T-helper 1 cell treated with Interleukin-12 subunit alpha and Interleukin-12 subunit beta and Interleukin-4 antibody, amounts not matched to agents 30 ng/mL and 1 ng/mL, for 36 hours (primary cell): ENCODE measurements around the gene TXNDC17. TPM values are rescaled to one million over a fixed set of nuclear protein-coding genes. Genes with fewer than 3 reads are reported as not detected.
"Not testable (repeated sequence)": the region's sequence is repeated elsewhere in the genome, so short reads cannot be mapped to it uniquely, and the experiment has no call there.

Experiments used
- intact Hi-C: fragments of 100-400 bp; cut with micrococcal nuclease; formaldehyde crosslinking; loops from one replicate; pipeline ENCODE4 v1.15.1; 2024
- total RNA-seq: library from RNA; stranded (reverse); gene quantifications from 2 replicates; pipeline ENCODE4 v1.2.3, GENCODE V29; 2022

The TXNDC17 gene
- total RNA-seq, 1 donor from 2014 or later: 75.7 TPM

- intact Hi-C loops: not testable (repeated sequence)
Measured at GRCh38 chr17:6658411-6658810, 17.6 kb downstream of the TXNDC17 start.

GRCh38 chr17:6660101-6660500 is 19.2 kb downstream of the TXNDC17 start:
- intact Hi-C loops: no loop called here

- intact Hi-C loops: no loop called here
Measured at GRCh38 chr17:6660805-6661463, 20.1 kb downstream of the TXNDC17 start.

GRCh38 chr17:6661464-6661848 is 20.6 kb downstream of the TXNDC17 start:
- intact Hi-C loops: no loop called here

GRCh38 chr17:6663200-6663599 is 22.3 kb downstream of the TXNDC17 start:
- intact Hi-C loops: not testable (repeated sequence)

GRCh38 chr17:6666077-6666521 is 25.2 kb downstream of the TXNDC17 start:
- intact Hi-C loops: loop anchor here (1.0 to 5.0 kb wide), 3 partner anchors 89 to 246 kb away; no protein-coding TSS in a partner anchor

GRCh38 chr17:6666557-6666956 is 25.7 kb downstream of the TXNDC17 start:
- intact Hi-C loops: loop anchor here (1.0 to 5.0 kb wide), 3 partner anchors 89 to 246 kb away; no protein-coding TSS in a partner anchor

- intact Hi-C loops: loop anchor here (5.0 kb wide), 1 partner anchor 245 kb away; no protein-coding TSS in a partner anchor
Measured at GRCh38 chr17:6667516-6667915, 26.7 kb downstream of the TXNDC17 start.

- intact Hi-C loops: loop anchor here (5.0 kb wide), 1 partner anchor 244 kb away; no protein-coding TSS in a partner anchor
Measured at GRCh38 chr17:6668219-6668618, 27.4 kb downstream of the TXNDC17 start.

- intact Hi-C loops: loop anchor here (5.0 kb wide), 1 partner anchor 243 kb away; no protein-coding TSS in a partner anchor
Measured at GRCh38 chr17:6668727-6669425, 28.0 kb downstream of the TXNDC17 start.

- intact Hi-C loops: loop anchor here (5.0 kb wide), 1 partner anchor 243 kb away; no protein-coding TSS in a partner anchor
Measured at GRCh38 chr17:6669479-6670212, 28.8 kb downstream of the TXNDC17 start.

- intact Hi-C loops: no loop called here
Measured at GRCh38 chr17:6670571-6670970, 29.7 kb downstream of the TXNDC17 start.

- intact Hi-C loops: no loop called here
Measured at GRCh38 chr17:6670999-6671398, 30.1 kb downstream of the TXNDC17 start.

- intact Hi-C loops: no loop called here
Measured at GRCh38 chr17:6671431-6671830, 30.6 kb downstream of the TXNDC17 start.

- intact Hi-C loops: no loop called here
Measured at GRCh38 chr17:6674586-6674985, 33.7 kb downstream of the TXNDC17 start.

GRCh38 chr17:6675201-6675825 is 34.5 kb downstream of the TXNDC17 start:
- intact Hi-C loops: no loop called here

- intact Hi-C loops: no loop called here
Measured at GRCh38 chr17:6676802-6677157, 35.9 kb downstream of the TXNDC17 start.

- intact Hi-C loops: no loop called here
Measured at GRCh38 chr17:6677158-6677831, 36.4 kb downstream of the TXNDC17 start.

- intact Hi-C loops: no loop called here
Measured at GRCh38 chr17:6677946-6678345, 37.1 kb downstream of the TXNDC17 start.

- intact Hi-C loops: no loop called here
Measured at GRCh38 chr17:6679241-6679640, 38.4 kb downstream of the TXNDC17 start.

- intact Hi-C loops: no loop called here
Measured at GRCh38 chr17:6681176-6681575, 40.3 kb downstream of the TXNDC17 start.
